Upper lobe of left lung (tissue), 6 donors: ENCODE results near the gene SWI5. TPM values are rescaled to one million over a fixed set of nuclear protein-coding genes. Genes with fewer than 3 reads are reported as not detected.
A peak's percentile ranks its signal among the peaks of the same experiment; 100 is the strongest.
"Not testable (repeated sequence)": the region's sequence is repeated elsewhere in the genome, so short reads cannot be mapped to it uniquely, and the experiment has no call there.

Experiments
- ATAC-seq, 2 donors: fragments of 200-7000 bp; cut with Tn5 transposase; one replicate each; pipeline ENCODE4 v1.9.1; 2022; ENCODE audit warnings: mild to moderate bottlenecking in 2 of 2, moderate library complexity in 2 of 2; ENCODE audit not compliant: low FRiP score in 2 of 2
- DNase-seq, 2 donors: peaks; one replicate each; pipeline ENCODE4 v3.0.0-alpha.2; 2019 to 2020
- H3K27ac ChIP-seq, 4 donors: fragments of 200-600 bp; sonication (generic); one replicate each; pipeline ENCODE4 v1.5.1; 2016 to 2019
- H3K27me3 ChIP-seq, 4 donors: fragments of 200-600 bp; sonication (generic); one replicate each; pipeline ENCODE4 v1.5.1; 2017 to 2019
- H3K36me3 ChIP-seq, 4 donors: fragments of 200-600 bp; sonication (generic); one replicate each; pipeline ENCODE4 v1.5.1; 2016 to 2019
- H3K4me1 ChIP-seq, 4 donors: fragments of 200-600 bp; sonication (generic); one replicate each; pipeline ENCODE4 v1.5.1; 2018 to 2019
- H3K4me3 ChIP-seq, 4 donors: fragments of 200-600 bp; sonication (generic); one replicate each; pipeline ENCODE4 v1.5.1; 2017 to 2019; ENCODE audit warnings: mild to moderate bottlenecking in 2 of 4, moderate library complexity in 1 of 4
- H3K9me3 ChIP-seq, 4 donors: fragments of 200-600 bp; sonication (generic); one replicate each; pipeline ENCODE4 v1.5.1; 2018 to 2019
- EP300 ChIP-seq, 4 donors: sonication (generic); formaldehyde crosslinking; IDR thresholded peaks; one replicate each; pipeline ENCODE4 v1.5.1; 2017; ENCODE audit warnings: antibody characterized with exemption in 4 of 4, control low read depth in 2 of 4
- POLR2A ChIP-seq, 4 donors: fragments of 450-650 bp; IDR thresholded peaks; one replicate each; pipeline ENCODE4 v1.5.1; 2016 to 2017; ENCODE audit warnings: antibody characterized with exemption in 4 of 4, mild to moderate bottlenecking in 2 of 4
- POLR2AphosphoS5 ChIP-seq, 2 donors: sonication (generic); formaldehyde crosslinking; IDR thresholded peaks; one replicate each; pipeline ENCODE4 v1.5.1; 2017; ENCODE audit warnings: antibody characterized with exemption in 2 of 2
- WGBS, 2 donors: methylation state at CpG; one replicate each; pipeline ENCODE4 v1.1.5; 2017 to 2018; 5-methylcytosine and 5-hydroxymethylcytosine counted together
- total RNA-seq, 6 donors: library from RNA; depleted of rRNA in 4 of 6; stranded (reverse); fragments of >200 nt in 4 of 6; gene quantifications; one replicate each; pipeline versions ENCODE4 v1.1.0 to v1.2.1, GENCODE V29; 2016 to 2021
- TF ChIP-seq, protein P1 (sequence below), 6 experiments: fragments of 450-650 bp in 4 of 6; fragments of 200-600 bp in 2 of 6; sonication (generic) in 2 of 6; IDR thresholded peaks; one replicate each; pipeline ENCODE4 v1.5.1; 2016 to 2019; ENCODE audit warnings: antibody characterized with exemption in 6 of 6
- donor health status: DM: no; HTN: no; CAD: no; lungs with moderate emphysema.
- donor health status: DM: no; HTN: yes; CAD: no; lungs with severe emphysema.

Gene SWI5
- total RNA-seq, 6 donors from 2014 or later = 13.7 to 28.3 (median 22.8) TPM

DNA sequence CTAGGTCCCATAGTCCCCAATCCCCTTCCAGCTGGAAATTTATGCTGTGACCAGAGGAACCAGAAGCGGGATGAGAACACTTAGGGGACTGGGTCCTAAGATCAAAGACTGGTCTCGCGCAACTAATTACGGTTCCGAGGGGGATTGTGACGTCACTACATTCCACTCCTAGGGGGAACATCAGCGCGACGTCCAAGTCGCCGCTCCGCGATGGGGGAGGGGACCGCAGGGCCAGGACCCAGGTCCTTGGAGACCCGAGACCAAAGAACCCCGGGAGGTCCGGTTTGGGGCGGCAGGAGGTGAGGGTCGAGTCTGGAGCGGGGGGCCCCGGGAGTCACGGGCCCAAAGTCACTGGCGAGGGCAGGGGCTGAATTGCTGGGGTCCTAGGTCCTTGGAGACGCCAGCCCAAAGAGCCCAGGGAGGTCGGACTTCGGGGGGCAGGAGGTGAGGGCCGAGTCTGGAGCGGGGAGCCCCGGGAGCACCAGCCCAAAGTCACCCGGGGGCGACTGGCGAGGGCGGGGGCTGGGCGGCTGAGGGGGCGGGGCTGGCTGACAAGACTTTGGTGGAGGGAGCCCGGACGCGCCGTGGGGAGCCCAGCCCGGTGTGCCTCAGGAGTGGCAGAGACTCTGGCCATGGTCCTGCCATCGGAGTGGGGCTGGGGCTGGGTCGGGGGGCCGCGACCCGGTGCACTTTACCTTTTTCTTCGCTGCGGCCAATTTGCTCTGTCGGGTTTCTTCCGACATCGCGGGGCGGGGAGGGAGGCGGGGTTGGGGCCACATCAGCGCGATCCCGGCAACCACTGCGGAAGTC, 673 bp upstream of the SWI5 start, which contains the start of gene GOLGA2:
TSS of gene GOLGA2 (minus strand) at position 810 of the 810 bp plus-strand sequence. CDS start at position 779, 31 bp downstream.
- peak within 1 kb of the TSS; percentile 79 to 95 (median 92) for H3K27ac ChIP-seq
- WGBS, 2 donors = 1 to 2% methylated on average over 25 to 37 of the region's 57 CpGs
- peak; percentile 27 to 88 for DNase-seq

DNA sequence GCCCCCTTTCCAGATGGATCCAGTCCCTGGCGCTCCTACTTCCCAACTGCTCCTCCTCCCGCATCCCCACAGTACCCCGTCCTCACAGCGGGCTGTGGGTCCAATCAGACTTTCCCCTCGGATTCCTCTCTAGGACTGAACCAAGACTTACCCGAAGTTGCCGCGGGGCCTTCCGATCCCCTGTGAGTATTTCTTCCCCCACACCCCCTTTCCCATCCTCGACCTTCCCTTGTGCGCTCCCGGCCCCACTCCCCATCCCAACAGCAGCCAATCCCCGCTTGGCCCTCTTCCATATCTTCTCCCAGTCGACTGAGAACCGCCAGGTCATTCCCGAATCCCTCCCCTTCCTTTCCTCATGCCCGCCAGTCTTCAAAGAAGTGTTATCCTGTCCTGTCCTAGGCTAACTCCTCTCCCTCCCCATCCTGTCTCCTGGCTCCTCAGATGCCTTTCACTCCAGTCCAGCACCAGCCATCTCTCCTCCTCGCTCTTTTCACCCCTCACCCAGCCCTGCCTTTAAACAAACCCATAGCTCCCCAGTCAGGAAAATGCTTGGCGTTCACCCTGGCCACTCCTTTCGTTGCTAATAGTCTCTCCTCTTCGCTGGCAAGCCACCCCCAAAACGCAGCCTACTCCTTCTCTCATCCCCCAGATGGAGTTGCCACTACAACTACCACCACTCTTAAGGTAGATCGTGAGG, 646 bp downstream of the SWI5 start:
- Histone ChIP-seq H3K9me3 (no peaks in the 10 kb centered on the region), H3K4me1 (peaks cover 33 to 52% (median 35%) of the 10 kb centered on the region in 4 donors), H3K27me3 (no peaks in the 10 kb centered on the region), H3K4me3 (peak overlapping the region; percentile 71 to 87 (median 76)), H3K36me3 (peaks cover 6 to 20% (median 8%) of the 10 kb centered on the region in 4 donors), H3K27ac (peak overlapping the region; percentile 73 to 95 (median 90))
- peak; percentile 25 to 54 for ATAC-seq
- WGBS, 2 donors = 10 to 11% methylated on average over 23 of the region's 23 CpGs
- TF ChIP-seq POLR2A (IDR thresholded peaks at IDR 0.05) (no peak), POLR2AphosphoS5 (IDR thresholded peaks at IDR 0.05) (no peak), EP300 (IDR thresholded peaks at IDR 0.05) (no peak)
- TF ChIP-seq, protein P1, sequence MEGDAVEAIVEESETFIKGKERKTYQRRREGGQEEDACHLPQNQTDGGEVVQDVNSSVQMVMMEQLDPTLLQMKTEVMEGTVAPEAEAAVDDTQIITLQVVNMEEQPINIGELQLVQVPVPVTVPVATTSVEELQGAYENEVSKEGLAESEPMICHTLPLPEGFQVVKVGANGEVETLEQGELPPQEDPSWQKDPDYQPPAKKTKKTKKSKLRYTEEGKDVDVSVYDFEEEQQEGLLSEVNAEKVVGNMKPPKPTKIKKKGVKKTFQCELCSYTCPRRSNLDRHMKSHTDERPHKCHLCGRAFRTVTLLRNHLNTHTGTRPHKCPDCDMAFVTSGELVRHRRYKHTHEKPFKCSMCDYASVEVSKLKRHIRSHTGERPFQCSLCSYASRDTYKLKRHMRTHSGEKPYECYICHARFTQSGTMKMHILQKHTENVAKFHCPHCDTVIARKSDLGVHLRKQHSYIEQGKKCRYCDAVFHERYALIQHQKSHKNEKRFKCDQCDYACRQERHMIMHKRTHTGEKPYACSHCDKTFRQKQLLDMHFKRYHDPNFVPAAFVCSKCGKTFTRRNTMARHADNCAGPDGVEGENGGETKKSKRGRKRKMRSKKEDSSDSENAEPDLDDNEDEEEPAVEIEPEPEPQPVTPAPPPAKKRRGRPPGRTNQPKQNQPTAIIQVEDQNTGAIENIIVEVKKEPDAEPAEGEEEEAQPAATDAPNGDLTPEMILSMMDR (IDR thresholded peaks at IDR 0.05) = no peak
- no peak for DNase-seq

More for the DNA sequence above, 673 bp upstream of the SWI5 start, which contains the start of gene GOLGA2:
- peak within 1 kb of the TSS; percentile 71 to 98 (median 84) for H3K4me3 ChIP-seq
- H3K36me3 ChIP-seq = peaks cover 6 to 32% (median 15%) of the 10 kb centered on the region in 4 donors
- peaks cover 33 to 50% (median 35%) of the 10 kb centered on the region in 4 donors for H3K4me1 ChIP-seq
- no peaks in the 10 kb centered on the region for H3K9me3 ChIP-seq
- TF ChIP-seq, protein P1 (IDR thresholded peaks at IDR 0.05) = no peak
- TF ChIP-seq POLR2AphosphoS5 (IDR thresholded peaks at IDR 0.05) (no peak), POLR2A (IDR thresholded peaks at IDR 0.05) (no peak), EP300 (IDR thresholded peaks at IDR 0.05) (no peak)
- H3K27me3 ChIP-seq = no peaks in the 10 kb centered on the region
- ATAC-seq = peak; percentile 72 to 87

GRCh38 chr9:128279088-128280073, 3.3 kb downstream of the SWI5 start:
- not testable (repeated sequence) for H3K9me3 ChIP-seq, H3K36me3 ChIP-seq, ATAC-seq, H3K27me3 ChIP-seq
- peaks cover 28 to 43% (median 30%) of the 10 kb centered on the region in 4 donors for H3K4me1 ChIP-seq
- H3K27ac ChIP-seq = peak overlapping the region; percentile 2 to 74 (median 47)
- H3K4me3 ChIP-seq = peak overlapping the region in 1 of 4 donors; percentile 9
- peak in 1 of 2 donors; percentile 28 for DNase-seq
- 56 to 62% methylated on average over 22 of the region's 22 CpGs for WGBS, 2 donors

- Histone ChIP-seq H3K4me1 (peaks cover 21 to 35% (median 23%) of the 10 kb centered on the region in 4 donors), H3K4me3 (no peak overlapping the region)
Observed at GRCh38 chr9:128280084-128280622, 4.1 kb downstream of the SWI5 start.

More at GRCh38 chr9:128280084-128280622, 4.1 kb downstream of the SWI5 start:
- WGBS, 2 donors = 76 to 82% methylated on average over 5 of the region's 5 CpGs
- H3K9me3 ChIP-seq = no peaks in the 10 kb centered on the region
- no peak for TF ChIP-seq POLR2A (IDR thresholded peaks at IDR 0.05)
- TF ChIP-seq, protein P1 (IDR thresholded peaks at IDR 0.05) = no peak
- TF ChIP-seq EP300 (IDR thresholded peaks at IDR 0.05) = no peak
- no peak for TF ChIP-seq POLR2AphosphoS5 (IDR thresholded peaks at IDR 0.05)
- ATAC-seq (no peak), DNase-seq (no peak)
- H3K36me3 ChIP-seq = peaks cover 0 to 3% (median under 1%) of the 10 kb centered on the region in 4 donors
- H3K27ac ChIP-seq = peak overlapping the region; percentile 2 to 74 (median 47)
- no peaks in the 10 kb centered on the region for H3K27me3 ChIP-seq
